HG03039 (cell line): Measurements from ENCODE around the gene SMAGP.

Source experiments
- ATAC-seq: cut with Tn5 transposase; IDR thresholded peaks from one replicate; pipeline ENCODE4 v1.9.1; 2021; ENCODE audit warnings: mild to moderate bottlenecking, moderate library complexity; ENCODE audit not compliant: unreplicated experiment

SMAGP gene

DNA sequence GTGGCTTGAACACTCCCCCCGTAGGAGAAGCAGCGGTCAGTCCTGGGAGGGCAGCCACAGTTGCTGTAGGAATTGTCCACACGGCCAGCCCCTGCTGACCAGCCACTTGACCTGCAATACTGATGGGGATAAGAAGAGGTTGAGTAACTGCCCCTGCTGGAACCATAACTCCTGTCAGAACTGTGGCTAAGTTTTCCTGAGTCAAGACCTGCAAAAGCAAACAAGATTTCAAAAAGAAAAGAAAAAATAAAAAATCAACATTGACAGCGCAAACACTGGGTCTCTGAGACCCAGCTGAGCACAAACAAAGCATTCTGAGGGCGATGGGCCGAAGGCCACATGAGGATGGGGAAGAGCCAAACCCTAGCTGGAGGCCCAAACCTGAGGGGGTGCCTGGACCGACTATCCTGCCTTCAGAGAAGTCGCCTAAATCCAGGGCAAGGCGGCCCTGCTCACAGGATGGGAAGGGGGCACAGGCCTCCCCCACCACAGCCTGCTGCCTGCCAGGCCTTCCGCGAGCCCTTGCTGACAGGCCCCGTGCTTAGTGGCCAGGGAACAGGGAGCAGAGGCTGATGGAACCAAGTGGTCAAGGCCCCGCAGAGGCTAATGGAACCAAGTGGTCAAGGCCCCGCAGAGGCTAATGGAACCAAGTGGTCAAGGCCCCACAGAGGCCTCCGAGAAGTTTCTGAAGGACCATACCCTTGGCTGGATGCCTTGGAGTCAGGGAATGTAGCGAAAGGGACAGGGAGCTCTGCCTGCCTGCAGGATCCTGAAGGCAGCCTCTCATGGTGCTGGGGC lies 71.4 kb downstream of the SMAGP start:
- ATAC-seq: no peak

DNA sequence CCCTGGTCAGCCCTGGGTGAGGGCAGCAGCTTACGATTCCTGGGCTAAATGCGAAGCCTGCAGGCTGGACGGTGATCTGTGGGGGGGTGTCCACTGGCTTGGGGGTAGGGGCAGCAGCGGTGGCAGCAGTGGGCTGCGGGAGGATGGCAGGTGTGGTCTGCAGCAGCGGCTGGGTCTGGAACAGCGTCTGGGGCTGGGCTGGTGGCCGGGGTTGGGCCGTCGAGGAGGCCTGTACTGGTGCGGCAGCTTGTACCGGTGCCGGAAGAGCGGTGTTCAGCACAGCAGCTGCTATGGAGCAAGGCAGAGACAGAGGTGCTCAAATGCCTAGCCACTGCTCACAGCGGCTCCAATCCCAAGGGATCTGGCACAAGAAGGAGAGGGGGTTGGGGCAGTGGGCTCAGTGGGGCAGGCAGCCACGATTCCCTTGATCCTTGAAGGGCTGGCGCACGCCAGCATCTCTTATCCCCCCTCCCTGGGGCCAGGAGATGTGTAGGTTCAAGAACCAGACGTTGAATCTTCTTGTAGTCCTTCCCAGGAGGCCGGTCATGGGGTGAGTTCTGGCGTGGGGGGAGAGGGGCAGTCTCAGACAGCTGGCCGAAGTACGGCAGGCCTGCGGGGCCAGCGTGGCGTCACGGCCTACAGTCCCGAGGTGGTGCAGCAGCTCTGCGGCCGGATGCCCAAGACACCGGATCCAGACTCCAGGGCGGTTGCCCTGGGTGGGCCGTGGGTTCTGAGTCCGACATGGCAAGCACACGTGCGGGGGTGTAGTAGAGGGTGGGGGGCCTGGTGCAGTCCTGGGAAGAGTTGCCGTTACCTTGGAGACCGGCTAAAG lies 72.3 kb downstream of the SMAGP start:
- ATAC-seq: no peak

DNA sequence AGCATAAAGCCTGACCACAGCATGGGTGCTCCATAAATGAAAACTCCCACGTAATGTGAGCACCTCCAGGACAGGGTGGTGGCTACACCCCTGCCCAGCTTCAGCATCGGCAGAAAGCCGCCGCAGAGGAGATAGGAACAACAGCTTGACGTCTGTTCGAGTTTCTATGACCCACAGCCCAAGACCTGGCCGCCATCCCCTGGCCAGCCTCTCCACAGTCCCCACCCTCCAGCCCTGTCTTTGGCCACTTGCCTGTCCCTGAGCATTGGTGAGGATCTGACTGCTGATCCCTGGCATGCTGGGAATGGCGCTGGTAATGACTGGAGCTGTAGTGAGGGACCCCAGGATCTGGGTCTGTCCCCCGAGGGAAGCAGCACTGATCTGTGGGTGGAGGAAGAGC lies 73.7 kb downstream of the SMAGP start:
- ATAC-seq: no peak

DNA sequence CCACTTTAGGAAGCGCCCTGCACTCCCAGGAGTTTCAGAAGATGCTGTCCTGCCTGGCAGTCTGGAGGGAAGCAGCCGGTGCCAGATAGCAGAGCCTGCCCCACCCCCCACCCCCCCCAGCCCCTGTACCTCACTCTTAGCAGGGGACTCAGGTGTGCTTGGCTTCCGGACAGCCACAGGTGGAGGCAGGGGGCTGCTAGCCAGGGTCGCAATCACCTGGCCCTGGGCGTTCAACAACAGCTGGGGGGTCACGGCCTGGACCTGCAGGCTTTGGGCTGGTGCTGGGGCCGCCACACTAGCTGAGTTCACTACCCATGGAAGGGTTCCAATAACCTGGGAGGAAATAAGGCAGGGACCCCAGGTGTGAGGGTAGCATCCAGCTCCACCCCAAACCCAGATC lies 74.4 kb downstream of the SMAGP start:
- ATAC-seq: no peak
